ENCODE measurements around the gene PPP4R3B.
A peak's percentile ranks its signal among the peaks of the same experiment; 100 is the strongest.
"Not testable (repeated sequence)": the region's sequence is repeated elsewhere in the genome, so short reads cannot be mapped to it uniquely, and the experiment has no call there.

PPP4R3B gene

DNA sequence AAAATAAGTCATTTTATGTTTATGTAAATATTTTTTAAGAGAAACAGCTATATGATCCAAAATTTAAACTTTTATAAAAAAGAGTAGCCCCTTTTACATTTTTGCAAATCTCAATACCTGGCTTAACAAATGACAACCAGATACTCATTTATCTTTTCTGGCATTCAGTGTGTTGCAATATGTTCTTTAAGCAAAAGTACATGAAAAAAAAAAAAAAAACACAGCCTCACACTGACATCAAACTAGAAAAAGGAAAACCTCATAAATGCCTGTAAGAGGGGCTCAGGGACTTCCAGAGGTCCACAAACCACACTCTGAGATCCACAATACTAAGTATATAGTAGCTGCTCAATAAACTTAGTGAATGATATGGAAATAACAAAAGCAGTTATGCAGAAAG is 21.9 kb downstream of the PPP4R3B start:
- DNase-seq, result no peak

DNA sequence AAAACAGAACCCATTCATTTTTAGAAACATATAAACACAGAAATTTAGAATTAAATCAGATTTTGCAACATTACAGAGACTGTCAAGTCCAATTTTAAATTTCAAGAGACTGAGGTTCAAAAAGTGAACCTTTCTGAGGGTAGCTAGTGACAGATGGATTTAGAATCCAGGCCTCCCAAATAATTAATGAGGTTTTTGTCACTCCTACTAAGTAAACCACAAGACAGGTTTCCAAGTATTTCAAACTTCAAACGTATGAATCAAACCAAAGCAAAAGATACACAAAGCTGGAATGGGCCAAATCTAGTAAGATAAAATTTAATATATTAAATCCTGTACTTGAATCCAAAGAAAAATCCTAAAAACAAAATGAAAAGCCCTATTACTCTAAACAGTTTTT is 25.3 kb downstream of the PPP4R3B start:
- DNase-seq, result no peak

DNA sequence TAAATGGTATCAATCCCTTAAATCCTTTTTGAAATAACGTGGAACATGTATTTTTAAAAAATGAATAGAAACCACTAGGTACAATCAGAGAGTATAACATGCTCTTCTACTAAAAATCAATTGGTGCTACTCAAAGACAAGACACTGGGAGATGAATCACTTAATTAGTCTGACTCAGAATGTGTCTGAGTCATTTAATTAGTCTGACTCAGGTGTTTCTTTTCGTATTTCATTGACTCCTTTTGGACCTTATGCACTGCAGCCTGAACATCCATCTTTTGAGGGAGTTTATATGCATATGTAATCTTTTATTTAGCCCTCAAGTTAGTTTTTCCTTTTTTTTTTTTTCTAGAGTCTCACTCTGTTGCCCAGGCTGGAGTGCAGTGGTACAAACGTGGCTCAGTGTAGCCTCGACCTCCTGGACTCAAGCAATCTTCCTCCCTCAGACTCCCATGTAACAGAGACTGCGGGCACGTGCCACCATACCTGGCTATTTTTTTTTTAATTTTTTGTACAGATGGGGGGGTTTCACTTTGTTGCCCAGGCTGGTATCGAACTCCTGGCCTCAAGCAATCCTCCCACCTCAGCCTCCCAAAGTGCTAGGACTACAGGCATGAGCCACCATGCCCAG is 26.5 kb downstream of the PPP4R3B start:
- DNase-seq, result no peak

DNA sequence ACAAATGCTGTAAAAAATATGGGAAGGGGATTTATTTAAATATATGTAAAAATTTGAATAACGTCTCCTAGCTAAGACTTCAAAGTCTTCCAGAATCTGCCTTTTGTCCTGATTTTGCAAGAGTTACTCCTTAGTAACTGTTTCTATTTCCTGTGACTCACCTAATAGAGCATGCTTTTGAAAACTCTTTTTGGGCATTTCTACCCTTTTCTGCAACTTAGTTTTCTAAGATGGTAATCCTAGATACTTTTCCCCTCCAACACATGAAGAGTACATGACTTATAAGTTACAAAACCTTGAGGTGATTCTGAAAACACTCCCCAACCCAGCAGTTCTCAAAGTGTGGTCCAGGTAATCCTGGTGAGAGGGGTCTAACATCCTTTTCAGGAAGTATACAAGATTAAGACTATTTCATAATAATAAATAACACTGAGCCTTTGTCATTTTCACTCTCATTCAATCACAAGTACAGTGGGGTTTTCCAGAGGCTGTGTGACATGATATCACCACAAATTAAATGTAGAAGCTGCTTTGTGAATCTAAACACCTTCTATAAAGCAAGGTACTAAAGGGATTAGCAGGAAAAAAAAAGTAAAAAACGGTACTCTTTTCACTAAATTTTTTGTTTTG is 31.9 kb downstream of the PPP4R3B start:
- no peak for DNase-seq

DNA sequence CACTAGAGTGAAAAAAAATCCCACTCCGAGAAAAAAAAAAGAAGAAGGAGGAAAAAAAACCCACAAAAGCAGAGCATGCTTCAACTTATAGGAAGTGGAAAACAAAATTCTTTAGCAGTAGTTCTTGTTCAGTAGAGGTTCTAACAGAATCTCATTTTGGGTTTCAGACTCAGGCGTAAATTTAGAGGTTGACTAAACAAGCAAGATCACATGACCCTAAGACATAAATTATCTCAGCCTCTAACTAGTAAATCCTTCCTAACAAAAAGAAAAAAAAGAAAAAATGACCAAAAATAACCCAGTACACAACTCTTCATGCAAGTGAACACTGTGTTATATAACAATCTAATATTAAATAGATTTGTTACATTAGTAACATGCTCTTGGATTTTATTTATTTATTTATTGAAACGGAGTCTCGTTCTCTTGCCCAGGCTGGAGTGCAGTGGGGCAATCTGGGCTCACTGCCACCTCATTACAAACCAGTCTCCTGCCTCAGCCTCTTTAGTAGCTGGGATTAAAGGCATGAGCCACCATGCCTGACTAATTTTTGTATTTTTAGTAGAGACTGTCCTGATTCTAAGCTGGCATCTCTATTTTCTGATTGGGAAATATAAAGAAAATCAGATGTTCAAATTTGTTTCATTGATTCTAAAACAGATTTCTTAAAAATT is 35.4 kb downstream of the PPP4R3B start:
- DNase-seq, result no peak

DNA sequence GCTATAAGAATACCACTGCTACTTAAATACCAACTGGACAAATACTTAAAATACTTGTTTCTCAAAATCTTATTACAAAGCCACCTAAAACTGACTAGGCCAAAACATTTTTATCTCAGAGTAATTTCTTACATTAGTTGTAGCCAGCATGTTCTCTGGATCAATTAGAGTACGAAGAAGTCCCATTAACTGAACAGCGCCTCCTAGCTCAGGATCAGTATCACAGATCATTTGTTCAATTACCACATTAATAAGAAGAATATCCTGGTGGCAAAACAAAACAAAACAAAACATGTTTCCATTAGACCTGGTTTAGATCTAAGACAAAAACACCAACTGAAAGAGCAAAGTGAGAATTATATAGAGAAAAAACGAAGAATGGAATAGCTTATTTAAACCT is 36.0 kb downstream of the PPP4R3B start:
- DNase-seq, result peak; percentile 5 to 9

DNA sequence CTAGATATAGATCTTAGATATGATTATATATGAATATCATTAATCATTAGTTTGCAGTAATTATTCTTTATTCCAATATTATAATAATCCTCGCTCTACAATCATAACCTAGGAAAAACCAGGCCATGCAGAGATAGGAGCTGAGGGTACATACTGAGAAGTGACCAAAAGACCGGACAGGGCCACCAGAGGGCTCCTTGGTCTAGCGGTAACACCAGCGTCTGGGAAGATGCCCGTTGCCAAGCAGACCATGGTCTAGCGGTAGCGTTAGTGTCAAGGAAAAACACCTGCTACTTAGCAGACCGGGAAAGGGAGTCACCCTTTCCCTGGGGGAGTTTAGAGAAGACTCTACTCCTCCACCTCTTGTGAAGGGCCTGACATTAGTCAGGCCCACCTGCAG is 48.4 kb downstream of the PPP4R3B start:
- DNase-seq, result not testable (repeated sequence)

DNA sequence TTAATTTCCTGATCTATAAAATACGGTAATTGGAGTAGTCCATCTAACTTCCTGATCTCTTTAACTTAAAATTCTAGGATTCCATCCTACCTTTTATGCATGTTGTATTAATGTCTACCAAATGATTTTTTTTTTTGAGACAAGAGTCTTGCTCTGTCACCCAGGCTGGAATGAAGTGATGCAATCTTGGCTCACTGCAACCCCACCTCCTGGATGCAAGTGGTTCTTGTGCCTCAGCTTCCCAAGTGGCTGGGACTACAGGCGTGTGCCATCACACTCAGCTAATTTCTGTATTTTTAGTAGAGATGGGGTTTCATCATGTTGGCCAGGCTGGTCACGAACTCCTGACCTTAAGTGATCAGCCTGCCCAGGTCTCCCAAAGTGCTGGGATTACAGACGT is 50.1 kb downstream of the PPP4R3B start:
- no peak for DNase-seq

DNA sequence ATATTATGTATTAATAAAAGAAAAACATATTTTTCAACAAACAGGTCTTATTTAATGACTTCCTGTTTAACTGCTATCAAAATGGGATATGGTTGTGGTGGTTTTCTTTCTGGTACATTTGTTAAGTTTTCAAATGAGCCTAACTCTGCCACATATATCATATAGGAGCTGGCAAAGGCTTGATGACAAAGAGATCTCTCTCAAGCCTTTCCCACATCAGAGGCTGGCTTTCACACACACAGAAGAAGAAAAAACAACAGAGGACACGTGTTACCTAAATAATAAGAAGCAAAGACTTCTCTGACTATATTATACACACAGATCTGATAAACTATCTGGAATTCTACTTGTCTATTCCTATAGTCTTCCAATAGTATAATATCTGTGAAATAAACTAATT is 51.8 kb downstream of the PPP4R3B start:
- DNase-seq, result no peak

DNA sequence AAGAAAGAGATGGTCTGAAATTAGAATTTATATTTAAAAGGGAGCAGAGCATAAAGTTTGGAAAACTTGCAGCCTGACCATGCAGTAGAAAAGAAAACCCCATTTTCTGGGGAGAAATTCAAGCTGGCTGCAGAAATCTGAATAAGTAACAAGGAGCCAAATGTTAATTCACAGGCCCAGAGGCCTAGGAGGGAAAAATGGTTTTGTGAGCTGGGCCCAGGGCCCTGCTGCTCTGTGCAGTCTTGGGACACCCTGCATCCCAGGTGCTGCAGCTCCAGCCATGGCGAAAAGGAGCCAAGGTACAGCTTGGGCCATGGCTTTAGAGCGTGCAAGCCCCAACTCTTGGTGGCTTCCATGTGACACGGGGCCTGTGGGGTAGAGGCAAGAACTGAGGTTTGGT is 56.6 kb downstream of the PPP4R3B start:
- DNase-seq, result no peak

DNA sequence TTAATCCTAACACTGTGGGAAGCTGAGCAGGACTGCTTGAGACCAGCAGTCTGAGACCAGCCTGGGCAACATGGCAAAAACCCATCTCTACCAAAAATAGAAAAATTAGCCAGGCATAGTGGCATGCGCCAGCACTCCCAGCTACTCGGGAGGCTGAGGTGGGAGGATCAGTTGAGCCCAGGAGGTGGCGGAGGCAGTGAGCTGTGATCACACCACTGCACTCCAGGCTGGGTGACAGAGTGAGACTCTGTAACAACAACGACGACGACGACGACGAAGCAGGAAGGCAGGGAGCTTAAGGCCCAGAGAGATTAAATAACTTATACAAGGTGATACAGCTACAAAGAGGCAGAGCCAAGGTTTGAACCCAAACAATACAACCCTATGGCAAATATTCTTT is 60.6 kb downstream of the PPP4R3B start:
- DNase-seq, result no peak

DNA sequence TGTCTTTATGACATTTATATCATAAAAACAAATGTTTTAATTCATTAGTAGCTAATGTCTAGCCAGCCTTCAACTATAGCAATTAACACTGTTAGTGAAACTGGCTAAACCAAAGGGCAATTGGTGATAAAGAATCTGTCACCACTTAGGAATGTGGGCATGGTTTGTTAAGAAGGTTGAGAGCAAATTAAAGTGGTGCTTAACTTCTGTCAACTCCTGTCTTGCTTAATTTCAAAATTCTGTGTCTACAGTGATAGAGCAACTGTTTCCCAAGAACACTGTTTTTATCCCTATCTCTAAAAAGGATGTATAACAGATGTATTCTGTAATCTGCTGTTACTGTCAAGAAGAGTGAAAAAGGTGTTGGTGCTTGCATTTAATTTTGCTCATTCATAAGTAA is 61.4 kb downstream of the PPP4R3B start:
- DNase-seq, result no peak

DNA sequence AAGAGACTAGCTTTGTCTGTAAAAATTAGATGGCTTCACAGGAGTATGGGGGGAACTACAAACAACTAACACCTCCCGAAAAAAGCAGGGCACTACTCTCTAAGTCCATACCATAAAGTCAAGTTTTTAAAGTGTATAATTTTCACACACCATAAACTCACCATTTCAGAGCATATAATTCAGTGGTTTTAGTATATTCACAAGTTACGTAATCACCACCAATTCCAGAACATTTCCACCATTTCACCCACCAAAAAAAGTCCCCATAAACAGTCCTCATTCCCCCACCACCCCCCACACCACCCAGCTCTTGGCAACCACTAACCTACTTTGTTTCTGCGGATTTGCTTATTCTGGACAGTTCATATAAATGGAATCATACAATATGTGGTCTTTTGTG is 64.1 kb downstream of the PPP4R3B start:
- no peak for DNase-seq

DNA sequence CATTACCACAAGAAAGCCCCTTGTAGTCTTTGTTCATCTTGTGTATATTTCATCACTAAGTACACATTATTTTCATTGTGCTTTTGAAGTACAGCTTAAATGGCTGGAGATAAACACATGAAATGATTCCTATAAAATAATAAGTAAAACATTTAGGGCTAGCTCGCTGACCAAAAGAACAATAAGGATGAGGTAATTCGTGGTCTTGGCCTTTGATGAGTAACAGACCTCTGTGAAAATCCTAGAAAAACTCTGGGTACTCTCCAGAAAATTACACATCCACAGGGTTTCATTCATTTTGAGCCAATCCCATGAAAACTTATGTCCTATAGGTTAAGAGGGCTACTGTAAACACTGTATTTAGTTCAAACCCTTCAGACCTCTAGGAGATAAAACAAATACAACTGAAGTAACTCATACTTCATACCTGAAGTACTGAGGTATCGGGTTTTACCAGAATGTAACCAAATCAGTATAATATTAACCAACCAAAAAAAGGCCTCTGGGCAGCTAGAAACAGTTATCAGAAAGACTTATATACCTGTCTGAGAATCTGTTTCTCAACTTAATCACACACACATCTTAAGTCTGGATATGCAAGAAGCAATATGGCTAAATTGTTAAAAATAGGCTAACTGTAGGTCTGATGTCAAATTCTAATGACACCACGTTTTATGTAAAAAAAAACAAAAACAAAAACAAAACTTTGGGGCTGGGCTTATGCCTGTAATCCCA is 66.9 kb downstream of the PPP4R3B start:
- no peak for DNase-seq

DNA sequence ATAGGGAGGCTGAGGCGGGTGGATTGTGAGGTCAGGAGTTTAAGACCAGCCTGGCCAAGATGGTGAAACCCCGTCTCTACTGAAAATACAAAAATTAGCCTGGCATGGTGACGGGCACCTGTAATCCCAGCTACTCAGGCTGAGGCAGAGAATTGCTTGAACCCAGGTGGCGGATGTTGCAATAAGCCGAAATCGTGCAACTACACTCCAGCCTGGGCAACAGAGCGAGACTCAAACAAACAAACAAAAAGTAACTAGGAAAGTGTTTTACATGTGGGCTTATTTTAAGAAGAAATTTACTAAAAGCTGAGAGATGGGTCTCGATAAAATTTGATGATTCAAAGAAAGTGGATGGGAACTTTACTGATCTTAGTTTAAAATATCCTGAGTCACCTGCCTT is 69.7 kb downstream of the PPP4R3B start:
- DNase-seq, result not testable (repeated sequence)

DNA sequence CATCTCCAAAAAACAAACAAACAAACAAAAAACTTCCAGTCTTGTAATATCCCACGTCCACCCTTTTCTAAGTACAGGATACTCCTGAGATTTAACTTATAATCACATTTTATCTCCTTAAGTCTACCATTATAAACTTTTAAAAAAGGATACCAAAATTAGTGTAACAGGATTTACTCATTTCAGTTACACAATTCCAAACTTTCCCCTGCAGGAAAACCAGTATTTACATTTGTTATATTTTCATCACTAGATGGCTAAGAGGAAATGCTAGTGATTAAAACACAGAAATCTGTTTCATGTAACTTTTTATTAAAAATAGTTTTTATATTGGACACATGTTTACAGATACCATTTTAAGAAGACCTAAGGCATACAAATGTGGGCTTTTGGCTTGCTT is 70.4 kb downstream of the PPP4R3B start:
- no peak for DNase-seq

DNA sequence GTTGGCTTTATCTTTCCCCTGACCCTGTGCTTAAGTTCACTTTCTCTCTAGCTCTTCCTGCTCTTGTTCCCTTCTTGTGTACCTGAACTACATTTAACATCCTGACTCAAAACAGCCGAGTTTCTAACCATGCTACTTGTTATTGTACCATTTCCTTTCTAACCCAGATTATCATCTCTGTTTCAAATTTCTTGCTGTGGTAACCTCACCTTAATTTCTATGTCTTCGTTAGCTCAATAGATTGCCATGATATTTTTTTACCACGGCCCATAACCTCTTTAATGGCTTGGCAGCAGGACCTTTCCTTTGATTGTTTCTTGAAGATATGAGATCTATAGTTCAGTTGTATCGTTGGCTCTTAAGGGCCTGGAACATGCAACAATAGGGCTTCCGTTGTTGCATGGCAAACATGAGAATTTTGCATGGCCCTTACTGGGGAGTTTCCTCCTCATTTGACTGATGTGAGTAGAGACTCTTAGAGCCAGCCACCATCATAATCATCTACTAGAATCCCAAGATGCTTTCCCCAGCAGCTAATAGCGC is 86.8 kb downstream of the PPP4R3B start:
- no peak for DNase-seq

DNA sequence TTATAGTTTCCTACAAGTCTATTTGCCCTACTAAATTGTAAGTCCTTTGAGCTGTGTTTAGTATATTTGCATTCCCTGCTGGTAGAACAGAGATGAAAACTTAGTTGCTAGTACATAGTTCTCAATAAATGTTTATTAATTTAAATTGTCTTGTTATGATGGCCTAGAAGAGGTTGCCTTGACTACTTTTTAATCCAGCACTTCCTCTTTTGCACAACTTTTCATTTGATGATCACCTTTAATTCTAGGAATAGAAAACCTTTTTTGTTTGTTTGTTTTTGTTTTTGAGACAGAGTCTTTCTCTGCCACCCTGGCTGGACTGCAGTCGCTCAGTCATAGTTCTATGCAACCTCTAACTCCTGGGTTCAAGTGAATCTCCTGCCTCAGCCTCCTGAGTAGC is 91.2 kb downstream of the PPP4R3B start:
- DNase-seq, result no peak

DNA sequence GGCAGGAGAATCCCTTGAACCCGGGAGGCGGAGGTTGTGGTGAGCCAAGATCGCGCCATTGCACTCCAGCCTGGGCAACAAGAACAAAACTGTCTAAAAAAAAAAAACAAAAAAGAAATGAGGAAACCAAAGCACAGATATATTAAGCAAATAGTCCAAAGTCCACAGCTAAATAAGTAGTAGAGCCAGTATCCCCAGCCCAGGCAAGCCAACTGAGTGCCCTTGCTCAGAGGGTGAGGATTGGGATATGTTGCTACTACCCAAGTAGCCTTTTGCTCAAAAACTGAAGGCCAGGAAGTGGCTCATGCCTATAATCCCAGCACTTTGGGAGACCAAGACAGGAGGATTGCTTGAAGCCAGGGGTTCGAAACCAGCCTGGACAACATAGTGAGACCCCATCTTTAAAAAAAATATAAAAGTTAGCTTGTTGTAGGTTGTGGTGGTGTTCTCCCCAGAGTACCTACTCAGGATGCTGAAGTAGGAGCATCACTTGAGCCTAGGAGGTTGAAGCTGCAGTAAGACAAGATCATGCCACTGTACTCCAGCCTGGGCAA is 92.5 kb downstream of the PPP4R3B start:
- DNase-seq, result no peak

DNA sequence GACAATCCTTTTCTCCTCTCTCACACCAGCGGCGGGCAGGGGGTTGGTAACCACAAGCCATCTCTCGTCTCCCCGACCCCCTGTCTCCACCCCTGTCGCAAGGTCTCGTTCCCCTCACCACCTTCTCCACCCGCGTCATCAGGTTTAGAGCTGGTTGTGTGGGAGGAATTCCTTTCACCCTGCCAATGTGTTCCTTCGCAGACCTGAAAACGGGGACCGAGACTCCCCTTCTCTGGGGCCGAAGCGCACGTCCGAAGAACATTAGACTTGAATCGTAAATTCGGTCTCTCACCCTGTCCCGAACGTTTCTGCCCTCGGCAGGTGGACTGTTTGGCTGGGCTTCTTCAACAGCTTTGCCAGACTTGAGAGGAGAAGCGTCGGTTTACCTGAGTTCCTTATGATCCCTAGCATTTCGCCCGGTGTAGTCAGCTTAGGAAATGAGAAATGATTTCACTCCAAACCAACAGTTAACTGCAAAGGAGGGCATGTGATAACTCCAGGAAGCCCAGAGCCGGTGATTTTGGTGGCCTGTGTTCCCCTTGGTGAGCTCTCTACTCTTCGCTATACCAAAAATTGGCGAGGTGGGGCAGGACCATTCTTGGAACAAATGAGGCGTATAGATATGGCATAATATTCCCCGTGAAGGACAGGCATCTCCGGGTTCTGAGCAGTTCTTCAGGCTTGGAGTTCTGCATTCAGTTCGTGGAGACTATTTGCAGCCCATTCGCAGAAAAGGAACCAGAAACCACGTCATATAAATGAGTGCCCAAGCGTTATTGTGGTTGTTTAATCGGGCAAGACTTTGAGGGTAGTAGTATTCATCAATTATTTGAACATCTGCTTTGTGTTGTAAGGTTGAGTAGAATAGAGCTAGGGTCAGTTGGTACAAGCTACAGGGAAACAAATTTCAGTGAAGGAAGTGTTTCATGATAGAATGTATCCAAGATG is 97.2 kb downstream of the PPP4R3B start:
- peak; percentile 4 to 37 for DNase-seq

DNA sequence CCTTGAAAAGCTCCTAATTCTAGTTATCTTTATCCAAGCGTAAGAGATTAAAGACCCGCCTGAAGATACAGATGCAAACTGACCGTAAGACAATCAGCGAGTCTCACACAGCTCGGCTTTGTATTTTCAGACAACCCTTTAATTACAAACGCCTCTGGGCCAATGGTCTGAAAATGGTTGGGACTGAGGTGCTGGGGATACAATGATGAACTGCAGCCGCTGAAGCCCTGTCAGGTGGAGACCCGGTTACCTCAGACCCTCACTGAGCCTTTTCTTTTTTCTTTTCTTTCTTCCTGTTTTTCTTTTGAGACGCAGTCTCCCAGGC is 98.6 kb downstream of the PPP4R3B start:
- no peak for DNase-seq
